ENCODE data around the gene TMEM9.

Gene TMEM9

DNA sequence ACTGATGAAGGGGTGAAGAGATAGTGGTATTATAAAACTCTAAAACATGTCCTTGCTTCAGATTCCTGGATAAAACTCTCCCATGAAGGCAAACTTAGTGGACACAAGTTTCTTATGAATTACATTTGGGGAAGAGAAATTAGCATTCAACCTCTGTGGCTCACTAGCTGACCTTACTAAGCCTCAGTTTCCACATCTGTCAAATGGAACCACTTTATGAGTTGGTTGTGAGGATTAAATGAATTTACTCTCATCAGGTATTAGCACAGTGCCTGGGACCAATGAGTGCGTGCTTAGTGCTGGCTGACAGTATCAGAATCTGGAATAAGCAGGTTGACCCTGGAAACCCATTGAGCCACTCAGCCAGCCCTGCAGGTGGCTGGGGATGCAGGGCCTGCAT is 44.6 kb downstream of the TMEM9 start:
- no peak for DNase-seq (ENCODE audit: low read depth in 2 of 2)

DNA sequence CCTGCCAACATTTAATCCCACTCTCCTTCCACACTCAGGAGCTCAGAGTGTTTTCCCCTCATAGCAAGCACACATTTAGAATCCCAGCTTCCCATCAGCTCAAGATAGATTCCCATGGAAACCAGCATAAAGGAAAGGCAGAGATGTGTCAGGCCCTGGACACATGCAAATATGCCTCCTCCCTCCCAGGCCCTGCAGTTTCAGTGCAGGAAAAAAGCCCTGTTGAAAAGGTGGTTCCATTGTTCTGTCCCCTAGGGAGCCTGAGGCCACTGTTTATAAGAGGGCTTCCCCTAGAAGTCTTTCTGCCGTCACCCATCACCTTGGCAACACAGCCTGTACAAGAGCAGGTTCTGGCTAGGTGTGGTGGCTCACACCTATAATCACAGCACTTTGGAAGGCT is 45.7 kb downstream of the TMEM9 start:
- no peak for DNase-seq (ENCODE audit: low read depth in 2 of 2)

DNA sequence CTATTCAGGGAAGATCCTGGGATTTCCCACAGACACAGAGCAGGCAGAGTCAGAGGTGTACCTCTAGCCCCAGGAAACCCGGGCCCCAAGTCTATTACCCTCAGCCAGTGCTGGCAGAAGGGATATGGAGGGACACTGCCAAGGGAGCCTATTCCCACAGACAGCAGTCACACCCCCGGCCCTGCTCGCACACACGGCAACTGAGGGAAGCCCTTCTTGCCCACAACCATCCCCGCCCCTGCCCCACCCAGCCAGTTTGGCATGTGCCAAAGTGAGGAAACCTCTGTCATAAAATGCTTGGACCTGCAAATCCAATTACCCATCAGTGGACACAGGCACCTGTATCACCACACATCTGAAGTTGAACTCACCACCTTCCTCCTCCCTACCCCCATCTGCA is 48.6 kb downstream of the TMEM9 start:
- DNase-seq (ENCODE audit: low read depth in 2 of 2), result no peak

DNA sequence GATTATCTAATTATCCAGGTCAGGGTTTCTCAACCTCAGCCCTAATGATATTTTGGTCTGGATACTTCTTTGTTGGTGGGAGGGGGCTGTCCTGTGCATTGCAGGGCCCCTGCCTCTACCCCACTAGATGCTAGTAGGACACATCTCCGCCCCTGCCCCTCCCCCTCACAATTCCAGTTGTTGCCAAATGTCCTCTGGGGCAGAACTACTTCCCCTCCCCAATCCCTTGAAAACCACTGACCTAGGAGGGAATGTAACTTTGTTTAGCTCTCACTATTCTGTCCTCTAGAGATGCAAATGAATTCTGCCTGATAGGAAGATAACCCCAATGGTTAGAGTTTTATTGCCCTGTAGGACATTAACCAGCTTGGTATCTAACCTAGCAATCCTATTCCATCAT is 50.1 kb downstream of the TMEM9 start:
- DNase-seq (ENCODE audit: low read depth in 2 of 2), result no peak

DNA sequence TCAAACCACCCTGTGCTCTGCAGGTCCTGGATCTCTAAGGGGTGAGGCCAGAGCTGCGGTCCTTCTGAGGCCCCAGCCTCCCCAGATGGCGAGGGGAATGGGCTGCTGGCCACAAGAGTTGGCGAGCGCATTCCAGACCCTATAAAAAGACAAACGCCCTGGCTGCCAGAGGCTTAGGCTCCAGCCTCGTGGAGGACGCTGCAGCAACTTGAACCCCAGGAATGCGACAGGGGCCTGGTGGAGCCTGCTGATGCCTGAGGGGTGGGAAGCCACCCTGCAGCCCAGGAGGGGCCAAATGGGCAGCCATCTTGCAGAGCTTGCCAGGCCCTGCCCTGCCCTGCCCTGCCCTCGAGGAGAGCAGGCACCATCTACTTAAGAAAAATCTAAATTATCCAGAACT is 50.6 kb downstream of the TMEM9 start:
- no peak for DNase-seq (ENCODE audit: low read depth in 2 of 2)

DNA sequence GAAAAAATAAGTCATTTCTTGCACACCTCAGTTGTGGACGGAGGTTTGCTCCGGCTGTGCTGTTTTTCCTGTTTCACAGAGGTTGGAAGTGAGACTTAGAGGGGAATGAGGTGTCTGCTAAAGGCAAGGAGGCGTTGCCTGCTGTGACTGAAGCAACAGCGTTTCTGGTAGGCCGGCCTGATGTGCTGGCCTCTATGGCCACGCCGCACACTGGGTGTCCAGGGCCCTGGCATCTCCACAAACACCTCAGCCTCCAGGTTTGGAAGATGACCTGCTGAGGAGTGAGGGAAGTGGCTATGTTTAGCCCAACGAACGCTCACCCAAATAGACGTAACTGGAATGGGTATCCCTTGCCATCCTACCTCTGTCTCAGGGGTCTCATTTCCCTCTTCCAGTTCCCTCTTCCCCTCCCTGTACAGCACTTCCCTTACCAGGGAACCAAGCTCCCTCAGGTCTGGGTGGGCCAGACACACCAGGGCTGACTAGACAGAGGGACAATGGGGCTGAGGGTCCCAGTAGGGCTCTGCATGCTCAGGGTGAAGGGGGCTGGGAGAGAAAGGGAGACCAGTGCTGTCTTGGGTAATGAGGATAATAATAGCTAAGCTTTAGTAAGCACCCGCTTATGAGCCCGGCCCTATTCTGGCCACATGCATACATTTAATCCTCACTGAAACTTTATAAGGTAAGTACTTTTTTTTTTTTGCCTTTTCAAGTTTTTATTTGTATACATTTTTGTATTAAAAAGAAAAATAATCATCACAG is 53.9 kb downstream of the TMEM9 start:
- no peak for DNase-seq (ENCODE audit: low read depth in 2 of 2)

DNA sequence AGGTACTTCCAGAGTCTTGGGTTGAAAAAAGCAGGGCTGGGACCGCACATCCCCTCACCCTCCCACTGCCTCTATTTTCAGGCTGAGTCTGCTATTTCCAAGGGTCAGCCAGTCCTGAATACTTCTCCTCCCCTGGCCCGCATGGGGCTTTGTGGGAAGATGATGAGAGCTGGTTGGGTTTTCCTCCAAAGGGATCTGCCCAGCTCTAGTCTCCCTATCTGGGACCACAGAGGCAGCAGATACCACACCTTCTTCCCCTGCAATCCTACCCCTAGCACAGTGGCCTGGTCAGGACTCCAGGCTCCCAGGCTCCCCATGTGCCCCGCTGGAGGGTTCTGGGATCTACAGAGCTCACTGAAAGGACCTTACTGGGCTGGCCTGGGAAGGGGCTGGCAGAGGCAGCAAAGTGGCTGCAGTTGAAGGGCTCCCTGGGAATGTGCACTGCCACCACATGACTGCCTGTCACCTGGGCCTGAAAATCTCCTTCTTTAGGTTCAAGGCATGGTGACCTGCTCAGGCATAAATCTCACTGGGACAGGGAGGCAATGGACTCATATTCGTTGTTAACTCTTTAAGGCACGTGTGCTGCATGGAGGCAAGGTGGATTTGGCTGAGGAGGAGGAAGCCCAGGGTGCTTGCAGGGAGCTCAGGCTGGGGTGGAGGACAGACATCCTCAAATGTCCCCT is 55.1 kb downstream of the TMEM9 start:
- no peak for DNase-seq (ENCODE audit: low read depth in 2 of 2)

DNA sequence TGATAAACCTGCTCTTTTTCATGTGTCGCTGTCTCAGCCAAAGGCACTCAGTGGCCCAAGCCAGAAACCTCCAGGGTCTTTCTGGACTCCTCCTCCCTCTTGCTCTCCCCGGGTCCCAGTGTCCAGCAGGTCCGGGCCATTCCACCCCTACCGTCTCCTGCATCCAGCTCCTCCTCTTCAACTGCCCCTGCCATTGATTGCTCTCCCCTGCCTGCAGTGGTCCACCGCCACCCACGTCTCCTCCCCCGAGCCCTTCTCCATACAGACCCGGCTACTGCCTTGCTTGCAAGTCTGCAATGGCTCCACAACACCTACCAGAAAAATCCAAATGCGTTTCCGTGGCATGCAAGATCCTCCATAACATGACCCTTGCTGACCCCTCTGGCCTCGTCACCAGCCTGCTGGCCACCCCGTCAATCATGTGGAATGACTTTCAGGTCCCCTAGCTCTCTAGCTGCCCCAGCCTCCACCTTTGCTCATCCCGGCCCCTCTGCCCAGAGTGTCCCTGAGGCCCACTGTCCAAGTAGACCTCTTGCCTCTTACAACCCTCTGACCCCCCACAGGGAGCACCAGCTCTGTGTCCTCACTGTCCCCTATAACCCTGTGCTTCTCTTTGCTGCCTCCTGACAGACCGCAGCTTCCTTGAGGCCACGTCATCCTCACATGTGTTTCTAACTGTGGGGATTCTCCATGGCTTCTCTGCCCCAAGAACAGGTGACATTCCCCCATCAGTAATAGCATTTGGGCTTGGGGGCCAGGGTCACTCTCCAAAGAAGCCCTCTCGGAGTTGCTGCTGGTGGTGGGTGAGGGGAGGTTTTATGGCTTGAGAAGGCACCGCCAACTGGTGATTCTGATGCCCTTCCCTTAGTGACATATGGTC is 57.1 kb downstream of the TMEM9 start:
- DNase-seq (ENCODE audit: low read depth in 2 of 2), result no peak

DNA sequence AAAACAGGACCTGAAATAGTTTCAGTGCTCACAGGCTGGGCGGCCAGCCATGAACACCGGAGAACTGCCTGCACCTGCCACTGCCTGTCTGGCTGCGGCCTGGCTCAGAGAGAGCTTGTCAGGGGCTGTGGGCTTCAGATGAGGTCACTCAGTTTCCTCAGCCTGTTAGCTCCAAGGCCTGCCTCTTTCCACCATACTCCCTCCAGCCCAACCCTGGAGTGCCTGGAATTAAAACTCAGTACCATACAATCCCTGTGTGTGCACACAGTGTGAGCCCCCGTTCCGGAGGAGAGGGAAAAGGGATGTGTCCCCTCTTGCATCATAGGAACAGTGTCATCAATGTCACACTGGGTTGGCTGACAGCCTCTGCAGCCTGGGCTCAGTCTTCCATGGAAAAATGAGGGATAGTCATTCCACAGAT is 58.2 kb downstream of the TMEM9 start:
- DNase-seq (ENCODE audit: low read depth in 2 of 2), result no peak

DNA sequence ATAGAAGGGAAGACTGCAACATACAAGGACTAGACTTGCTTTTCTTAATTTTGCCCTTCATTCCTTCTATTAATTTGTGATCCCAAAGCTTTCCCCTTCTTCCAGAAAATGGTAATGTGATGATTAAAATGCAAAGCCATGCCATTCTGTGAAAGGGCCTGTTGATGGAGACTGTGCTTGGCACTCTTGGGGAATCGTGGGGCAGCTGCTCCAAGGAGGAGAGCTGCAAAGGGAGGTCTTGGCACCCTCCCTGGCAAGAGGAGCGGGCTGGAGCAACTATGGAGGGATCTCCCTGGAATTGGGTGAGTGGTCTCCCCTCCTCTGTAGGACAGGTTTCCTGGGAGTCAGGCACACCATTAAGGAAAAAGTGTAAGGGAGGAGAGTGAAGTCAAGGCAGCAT is 58.7 kb downstream of the TMEM9 start:
- no peak for DNase-seq (ENCODE audit: low read depth in 2 of 2)

DNA sequence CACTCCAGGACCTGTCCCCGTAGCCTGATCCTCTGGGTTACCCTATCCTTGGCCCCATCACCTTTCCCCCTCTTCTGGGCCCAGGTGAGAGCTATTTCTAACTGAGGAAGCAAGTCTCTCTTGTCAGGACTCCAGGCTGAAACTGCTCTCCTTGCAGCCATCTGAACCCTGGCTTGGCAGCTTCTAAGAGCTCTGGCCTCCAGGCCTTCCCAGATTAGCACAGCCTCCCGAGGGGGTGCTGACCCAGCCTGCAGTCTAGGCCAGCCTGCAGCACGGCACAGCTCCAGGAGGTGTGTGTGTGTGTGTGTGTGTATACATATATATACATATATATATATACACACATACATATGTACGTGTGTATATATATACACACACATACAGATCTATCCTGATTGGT is 59.4 kb downstream of the TMEM9 start:
- no peak for DNase-seq (ENCODE audit: low read depth in 2 of 2)

DNA sequence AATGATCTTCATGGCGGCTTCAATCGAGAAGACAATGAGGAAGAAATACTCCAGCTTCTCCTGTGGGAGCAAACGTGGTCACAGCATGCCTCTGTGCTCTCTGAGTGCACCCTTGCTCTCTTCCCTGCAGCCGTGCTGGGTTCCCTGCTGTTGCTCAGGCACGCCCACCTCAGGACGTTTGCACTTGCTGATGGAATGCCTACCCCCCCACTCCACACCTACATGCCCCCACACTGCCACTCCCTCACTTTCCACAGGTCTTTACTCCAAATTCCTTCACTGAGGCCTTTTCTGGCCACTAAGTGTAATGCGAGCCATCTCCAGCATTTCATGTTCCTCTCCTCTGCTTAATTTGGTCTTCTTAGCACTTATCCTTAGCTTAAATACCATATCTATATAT is 60.3 kb downstream of the TMEM9 start:
- no peak for DNase-seq (ENCODE audit: low read depth in 2 of 2)

DNA sequence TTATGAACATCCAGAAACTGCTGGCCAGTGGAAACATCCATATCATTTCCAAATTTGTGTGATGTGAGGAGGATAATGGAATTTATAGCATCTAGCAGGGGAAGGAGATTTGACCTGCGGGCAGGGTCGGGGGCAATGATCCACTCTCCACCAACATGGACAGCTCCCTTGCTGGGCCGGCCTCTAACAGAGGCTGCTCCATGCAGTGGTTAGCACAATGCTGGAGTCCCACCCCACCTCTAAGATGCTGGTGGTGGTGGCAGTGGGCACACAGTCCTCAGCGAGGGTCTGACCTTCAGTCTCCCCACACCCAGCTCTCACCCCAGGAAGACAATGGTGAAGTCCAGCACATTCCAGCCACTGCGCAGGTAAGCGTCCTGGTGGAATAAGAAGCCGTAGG is 60.7 kb downstream of the TMEM9 start:
- DNase-seq (ENCODE audit: low read depth in 2 of 2), result no peak

DNA sequence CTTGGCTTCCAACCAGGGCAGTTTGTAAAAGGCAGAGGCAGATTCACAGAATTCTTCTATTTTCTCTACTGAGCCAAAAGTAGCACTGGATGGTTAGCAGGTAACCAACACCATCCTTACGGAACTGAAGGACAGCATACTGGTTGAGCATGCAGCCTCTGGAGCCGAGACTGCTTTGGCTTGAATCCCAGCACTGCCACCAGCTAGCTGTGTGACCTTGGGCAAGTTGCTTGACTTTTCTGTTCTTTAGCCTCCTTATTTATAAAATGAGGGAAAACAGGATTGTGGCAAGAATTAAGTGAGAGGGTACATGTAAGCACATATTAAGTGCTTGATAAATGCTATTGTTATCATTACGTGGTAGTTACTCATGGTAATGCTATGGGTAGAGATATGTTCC is 61.5 kb downstream of the TMEM9 start:
- DNase-seq (ENCODE audit: low read depth in 2 of 2), result no peak

DNA sequence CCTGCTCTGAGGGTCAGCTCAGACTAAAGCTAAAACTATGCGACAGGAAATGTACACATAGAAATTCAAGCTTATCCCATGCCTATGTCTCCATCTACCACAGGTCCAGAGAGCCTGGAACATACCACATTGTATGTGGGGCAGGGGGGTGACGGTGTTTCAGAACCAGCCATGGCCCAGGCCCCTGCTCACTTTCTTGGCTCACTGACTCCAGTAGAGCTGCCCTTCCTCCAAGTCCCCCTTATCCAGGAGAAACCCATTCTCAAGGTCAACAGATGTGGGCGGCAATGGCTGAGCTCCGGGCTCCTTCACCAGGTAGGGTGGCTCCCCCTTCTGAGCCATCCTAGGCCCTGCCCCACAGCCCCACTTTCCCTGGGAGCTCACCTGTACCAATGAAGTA is 63.0 kb downstream of the TMEM9 start:
- DNase-seq (ENCODE audit: low read depth in 2 of 2), result no peak

DNA sequence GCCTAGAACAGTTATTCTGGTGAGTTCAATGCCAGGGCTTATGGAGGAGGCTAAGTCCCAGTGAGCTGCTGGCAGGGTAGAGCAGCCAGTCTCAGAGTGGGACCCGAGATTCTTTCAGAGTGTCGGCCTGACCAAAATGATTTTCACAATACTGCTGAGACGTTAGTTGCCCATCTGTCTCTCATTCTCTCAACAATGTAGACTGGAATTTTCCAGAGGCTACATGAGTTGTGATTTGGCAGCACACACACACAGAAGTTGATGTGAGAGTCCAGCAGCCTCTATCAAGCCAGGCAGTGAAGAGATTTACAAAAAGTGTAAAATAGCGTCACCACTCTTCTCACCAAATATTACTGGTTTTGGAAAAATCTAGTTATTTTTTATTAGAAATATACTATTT is 63.7 kb downstream of the TMEM9 start:
- no peak for DNase-seq (ENCODE audit: low read depth in 2 of 2)

DNA sequence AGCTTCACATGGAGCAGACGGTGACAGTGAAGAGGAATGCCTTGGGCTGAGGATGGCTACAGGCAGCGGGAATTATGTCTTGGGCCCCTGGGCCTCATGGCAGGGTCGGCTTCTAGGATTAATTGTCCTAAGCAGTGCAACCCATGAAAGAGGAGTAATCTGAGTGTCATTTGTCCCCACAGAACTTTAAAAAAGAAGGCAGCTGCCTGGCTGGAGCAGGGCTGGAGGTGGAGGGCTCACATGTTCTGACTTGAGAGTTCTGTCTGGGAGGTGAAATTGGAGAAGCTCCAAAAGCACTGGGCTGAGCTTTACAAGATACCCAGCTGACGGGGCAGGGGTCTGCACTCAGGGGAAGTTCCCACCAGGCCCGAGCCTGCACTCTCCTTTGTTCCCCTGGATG is 64.7 kb downstream of the TMEM9 start:
- DNase-seq (ENCODE audit: low read depth in 2 of 2), result no peak

DNA sequence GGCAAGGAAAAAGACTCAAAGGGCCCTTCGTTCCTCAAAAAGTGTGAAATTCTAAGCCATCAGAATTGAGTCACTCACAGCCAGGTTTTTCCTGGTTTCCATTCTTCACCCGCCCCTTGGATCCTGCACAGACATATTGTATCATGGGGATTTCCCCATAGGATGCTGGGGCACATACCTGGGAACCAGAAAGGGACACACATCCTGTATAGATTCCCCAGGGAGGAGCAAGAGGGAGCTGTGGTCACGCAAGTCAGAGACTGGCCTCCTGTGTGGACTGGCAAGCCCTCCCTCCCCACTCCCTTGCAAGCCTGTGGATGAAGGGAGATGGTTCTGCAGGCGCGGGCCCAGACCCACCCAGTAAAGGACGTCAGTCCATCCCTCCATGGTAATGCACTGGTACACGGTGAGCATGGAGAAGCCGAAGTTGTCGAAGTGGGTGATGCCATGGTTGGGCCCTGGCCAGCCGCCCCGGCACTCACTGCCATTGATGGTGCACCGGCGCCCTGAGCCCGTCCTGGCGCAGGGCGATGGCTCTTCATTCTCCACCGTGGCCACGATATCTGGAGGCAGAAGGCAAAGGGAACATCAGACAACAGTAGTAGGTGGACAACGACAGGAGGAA is 65.3 kb downstream of the TMEM9 start:
- no peak for DNase-seq (ENCODE audit: low read depth in 2 of 2)

DNA sequence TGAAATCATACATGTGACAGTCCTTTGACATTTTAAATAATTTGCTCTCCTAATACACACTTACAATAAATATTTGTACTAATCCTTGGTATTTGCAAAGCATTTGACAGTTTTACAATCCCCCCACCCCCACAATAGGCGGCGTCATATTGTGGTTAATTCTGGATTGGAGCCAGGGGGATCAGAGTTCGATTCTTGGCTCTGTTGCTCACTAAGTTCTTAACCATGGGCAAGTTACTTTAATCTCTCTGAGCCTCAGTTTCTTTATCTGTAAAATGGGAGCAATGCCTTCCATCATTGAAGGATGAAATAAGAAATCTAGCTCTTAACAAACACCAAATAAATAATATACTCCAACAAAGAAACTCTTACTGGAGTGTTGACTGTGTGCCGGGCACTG is 65.9 kb downstream of the TMEM9 start:
- no peak for DNase-seq (ENCODE audit: low read depth in 2 of 2)

DNA sequence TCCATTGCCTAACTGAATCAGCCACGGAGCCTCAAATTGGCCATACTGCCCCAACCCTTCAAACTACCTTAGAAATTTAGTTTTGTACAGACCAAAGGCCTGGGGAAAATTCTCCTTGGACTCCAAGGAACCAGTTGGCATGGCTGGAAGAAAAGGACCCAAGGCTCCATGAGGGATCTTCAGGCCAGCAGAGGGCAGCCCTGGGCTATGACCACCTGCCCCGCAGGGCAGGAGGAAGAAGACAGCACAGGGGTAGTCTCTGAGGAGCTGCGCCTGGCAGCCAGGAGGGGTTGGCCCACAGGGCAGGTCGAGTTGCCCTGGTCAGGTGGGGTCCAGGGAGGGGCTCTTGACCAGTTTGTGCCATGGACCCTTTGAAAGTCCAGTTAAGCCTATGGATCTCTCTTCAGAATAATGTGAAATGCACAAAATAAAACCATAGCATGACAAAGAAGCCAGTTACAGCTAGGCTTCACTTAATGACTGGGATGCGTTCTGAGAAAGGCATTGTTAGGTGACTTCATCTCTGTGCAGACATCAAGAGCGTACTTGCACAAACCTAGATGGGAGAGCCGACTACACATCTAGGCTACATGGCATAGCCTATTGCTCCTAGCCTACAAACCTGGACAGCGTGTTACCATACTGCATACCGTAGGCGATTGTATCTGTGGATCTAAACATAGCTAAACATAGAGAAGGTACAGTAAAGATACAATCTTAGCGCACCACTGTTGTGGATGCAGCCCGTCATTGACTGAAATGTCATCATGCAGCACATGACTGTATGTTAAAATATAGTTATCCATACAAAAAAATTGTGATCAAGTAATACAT is 68.2 kb downstream of the TMEM9 start:
- DNase-seq (ENCODE audit: low read depth in 2 of 2), result no peak
